Activated CD8-positive, alpha-beta T cell treated with anti-CD3 and anti-CD28 coated beads, Interleukin-2, amount 10 ng/mL, durations not matched to agents 7 days and 5 days (primary cell): ENCODE results near the gene HDGF. TPM values are rescaled to one million over a fixed set of nuclear protein-coding genes. Genes with fewer than 3 reads are reported as not detected.

Experiments used
- ATAC-seq: fragments of 150-1000 bp; cut with Tn5 transposase; one replicate; pipeline ENCODE4 v1.10.0; 2021; ENCODE audit warnings: moderate library complexity
- CTCF ChIA-PET: fragments of 350-600 bp; sonication (Branson Sonifier 250); formaldehyde crosslinking; loops from one replicate; lab custom pipeline; 2021; ENCODE audit warnings: antibody characterized with exemption; lab: Charles Lee
- POLR2A ChIA-PET: fragments of 350-600 bp; sonication (Branson Sonifier 250); formaldehyde crosslinking; loops from one replicate; lab custom pipeline; 2021; ENCODE audit warnings: antibody characterized with exemption; lab: Charles Lee
- DNase-seq: peaks from one replicate; pipeline ENCODE4 v3.0.0-alpha.2; 2020
- H3K27ac Mint-ChIP-seq: one replicate; pipeline ENCODE4 v1.8.0; 2021; ENCODE audit warnings: mild to moderate bottlenecking, mixed read lengths
- H3K27me3 Mint-ChIP-seq: one replicate; pipeline ENCODE4 v1.8.0; 2021; ENCODE audit warnings: low read depth, mixed read lengths
- H3K36me3 Mint-ChIP-seq: one replicate; pipeline ENCODE4 v1.8.0; 2021; ENCODE audit warnings: low read depth, mixed read lengths
- H3K4me1 Mint-ChIP-seq: one replicate; pipeline ENCODE4 v1.8.0; 2021; ENCODE audit warnings: low read depth, mixed read lengths
- H3K4me3 Mint-ChIP-seq: one replicate; pipeline ENCODE4 v1.8.0; 2021; ENCODE audit warnings: mild to moderate bottlenecking, mixed read lengths
- H3K9me3 Mint-ChIP-seq: one replicate; pipeline ENCODE4 v1.8.0; 2022; ENCODE audit warnings: mixed read lengths; ENCODE audit not compliant: insufficient read depth
- total RNA-seq, 2 experiments: library from RNA; stranded (reverse); gene quantifications; one replicate each; pipeline ENCODE4 v1.2.3, GENCODE V29; 2021

Gene HDGF
- total RNA-seq, 2 experiments from 2014 or later, result 261 to 264 TPM

DNA sequence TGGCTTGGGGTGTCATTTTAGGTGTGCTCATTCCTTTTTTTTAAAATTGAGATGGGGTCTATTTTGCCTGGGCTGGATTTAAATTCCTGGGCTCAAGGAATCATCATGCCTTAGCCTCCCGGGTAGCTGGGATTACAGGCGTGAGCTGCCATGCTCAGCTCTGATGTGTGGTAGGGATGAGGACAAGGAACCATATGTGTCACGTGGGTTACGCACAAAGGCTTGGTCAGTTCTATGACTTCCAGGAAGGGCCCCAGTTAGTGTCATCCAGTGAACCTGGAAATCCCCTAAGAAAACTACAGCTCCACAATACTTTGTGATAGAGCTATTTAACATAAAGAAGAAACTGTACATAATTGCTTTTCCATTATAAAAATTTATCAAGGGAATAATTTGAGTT lies 29.9 kb downstream of the HDGF start:
- no peaks in the 10 kb centered on the region for H3K9me3 Mint-ChIP-seq
- no peak overlapping the region for H3K4me3 Mint-ChIP-seq
- no peak for DNase-seq
- H3K27me3 Mint-ChIP-seq, result no peaks in the 10 kb centered on the region
- H3K27ac Mint-ChIP-seq, result no peak overlapping the region
- H3K36me3 Mint-ChIP-seq, result peaks cover 47% of the 10 kb centered on the region
- POLR2A ChIA-PET, result no interaction called here
- ATAC-seq, result no peak
- peaks cover 23% of the 10 kb centered on the region for H3K4me1 Mint-ChIP-seq
- CTCF ChIA-PET, result interaction anchor here (0.9 to 12.9 kb wide), 8 partner anchors 14 to 336 kb away, joined by 3 to 543 read pairs (median 3); partner anchors contain the start of genes CRABP2, NES and NTRK1

- no peak overlapping the region for H3K27ac Mint-ChIP-seq
- POLR2A ChIA-PET, result no interaction called here
Measured at GRCh38 chr1:156721131-156721530, 30.3 kb downstream of the HDGF start.

DNA sequence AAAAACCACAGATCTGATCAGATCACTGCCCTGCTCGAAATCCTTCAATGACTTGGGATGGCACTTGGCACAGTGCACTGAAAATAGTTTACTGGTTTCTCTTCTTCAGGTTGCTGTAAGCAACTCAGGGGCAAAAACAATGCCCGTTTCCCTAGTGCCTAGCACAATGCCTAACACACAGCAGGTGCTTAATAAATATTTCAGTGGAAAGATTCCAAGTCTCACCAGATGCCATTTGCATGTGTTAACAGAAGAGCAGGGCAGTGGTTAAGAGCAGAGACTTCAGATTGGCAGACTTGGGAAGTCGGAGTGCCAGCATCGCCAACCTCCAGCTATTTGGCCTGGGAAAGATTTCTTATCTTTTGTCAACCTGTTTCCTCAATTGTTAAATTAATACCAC lies 34.1 kb downstream of the HDGF start:
- Mint-ChIP-seq H3K27me3 (no peaks in the 10 kb centered on the region), H3K36me3 (peaks cover 31% of the 10 kb centered on the region), H3K27ac (no peak overlapping the region), H3K4me3 (no peak overlapping the region), H3K9me3 (no peaks in the 10 kb centered on the region), H3K4me1 (peaks cover 5% of the 10 kb centered on the region)
- CTCF ChIA-PET, result interaction anchor here (1.2 to 14.9 kb wide), 3 partner anchors 10 to 28 kb away, joined by 3 to 197 read pairs (median 22); partner anchors contain the start of genes CRABP2, ISG20L2 and METTL25B
- POLR2A ChIA-PET, result no interaction called here
- DNase-seq, result no peak
- ATAC-seq, result no peak

More at GRCh38 chr1:156721131-156721530, 30.3 kb downstream of the HDGF start:
- no peak for ATAC-seq
- Mint-ChIP-seq H3K4me3 (no peak overlapping the region), H3K4me1 (peaks cover 23% of the 10 kb centered on the region), H3K36me3 (peaks cover 48% of the 10 kb centered on the region), H3K27me3 (no peaks in the 10 kb centered on the region), H3K9me3 (no peaks in the 10 kb centered on the region)
- CTCF ChIA-PET, result interaction anchor here (0.9 to 12.9 kb wide), 9 partner anchors 14 to 335 kb away, joined by 3 to 543 read pairs (median 3); partner anchors contain the start of genes CRABP2 and NES
- no peak for DNase-seq

DNA sequence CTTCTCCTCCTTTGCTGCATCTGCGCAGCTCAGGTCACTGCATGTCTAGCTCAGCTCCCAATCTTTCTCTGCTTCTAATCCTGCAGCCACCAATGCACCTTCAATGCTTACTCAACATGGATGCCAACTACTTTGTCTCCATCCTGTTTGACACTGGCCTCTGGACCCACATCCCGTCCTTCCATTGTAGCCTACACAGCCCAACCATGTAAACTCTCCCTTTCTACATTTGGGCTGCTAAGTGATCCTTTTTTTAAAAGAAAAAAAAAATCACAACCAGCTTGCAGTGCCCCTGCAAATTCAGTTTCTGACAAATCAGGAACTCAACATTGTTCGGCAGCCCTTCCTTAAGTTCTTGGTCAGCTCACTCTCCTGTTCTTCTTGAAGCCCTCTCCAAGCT lies 36.6 kb downstream of the HDGF start:
- Mint-ChIP-seq H3K9me3 (no peaks in the 10 kb centered on the region), H3K27ac (no peak overlapping the region), H3K36me3 (peaks cover 13% of the 10 kb centered on the region), H3K27me3 (no peaks in the 10 kb centered on the region), H3K4me1 (no peaks in the 10 kb centered on the region), H3K4me3 (no peak overlapping the region)
- ATAC-seq (no peak), DNase-seq (no peak)
- ChIA-PET CTCF (interaction anchor here (1.3 to 14.9 kb wide), 5 partner anchors 9 to 87 kb away, joined by 3 to 197 read pairs (median 10); partner anchors contain the start of genes CRABP2, ISG20L2 and METTL25B), POLR2A (no interaction called here)

DNA sequence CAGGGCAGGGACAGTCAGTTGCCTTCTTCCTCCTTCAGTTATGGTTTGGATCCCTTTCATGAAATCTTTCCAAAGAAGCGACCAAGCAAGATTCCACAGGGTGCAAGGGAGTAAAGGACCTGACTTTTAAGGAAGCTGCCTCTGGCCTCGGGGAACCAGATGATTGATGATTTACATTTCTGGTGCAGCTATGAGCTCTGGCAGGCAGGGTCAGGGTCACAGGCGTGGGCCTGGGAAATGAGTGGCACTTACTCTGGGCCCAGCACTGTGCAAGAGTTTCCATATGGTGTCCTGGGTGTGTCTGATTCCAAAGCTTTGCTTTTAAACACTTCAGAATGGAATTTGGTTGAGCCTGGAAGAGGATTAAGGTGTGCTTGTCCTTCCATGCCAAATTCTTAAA lies 38.8 kb downstream of the HDGF start:
- Mint-ChIP-seq H3K4me1 (no peaks in the 10 kb centered on the region), H3K27ac (no peak overlapping the region), H3K9me3 (no peaks in the 10 kb centered on the region), H3K36me3 (peaks cover 11% of the 10 kb centered on the region), H3K27me3 (no peaks in the 10 kb centered on the region), H3K4me3 (no peak overlapping the region)
- DNase-seq (no peak), ATAC-seq (no peak)
- CTCF ChIA-PET, result interaction anchor here (14.9 to 17.4 kb wide), 2 partner anchors 15 to 23 kb away, joined by 197 to 311 read pairs; partner anchors contain the start of genes ISG20L2 and METTL25B
- POLR2A ChIA-PET, result interaction anchor here (1.7 kb wide), 1 partner anchor 15 kb away, joined by 4 read pairs; the partner anchor contains the start of genes ISG20L2 and METTL25B

DNA sequence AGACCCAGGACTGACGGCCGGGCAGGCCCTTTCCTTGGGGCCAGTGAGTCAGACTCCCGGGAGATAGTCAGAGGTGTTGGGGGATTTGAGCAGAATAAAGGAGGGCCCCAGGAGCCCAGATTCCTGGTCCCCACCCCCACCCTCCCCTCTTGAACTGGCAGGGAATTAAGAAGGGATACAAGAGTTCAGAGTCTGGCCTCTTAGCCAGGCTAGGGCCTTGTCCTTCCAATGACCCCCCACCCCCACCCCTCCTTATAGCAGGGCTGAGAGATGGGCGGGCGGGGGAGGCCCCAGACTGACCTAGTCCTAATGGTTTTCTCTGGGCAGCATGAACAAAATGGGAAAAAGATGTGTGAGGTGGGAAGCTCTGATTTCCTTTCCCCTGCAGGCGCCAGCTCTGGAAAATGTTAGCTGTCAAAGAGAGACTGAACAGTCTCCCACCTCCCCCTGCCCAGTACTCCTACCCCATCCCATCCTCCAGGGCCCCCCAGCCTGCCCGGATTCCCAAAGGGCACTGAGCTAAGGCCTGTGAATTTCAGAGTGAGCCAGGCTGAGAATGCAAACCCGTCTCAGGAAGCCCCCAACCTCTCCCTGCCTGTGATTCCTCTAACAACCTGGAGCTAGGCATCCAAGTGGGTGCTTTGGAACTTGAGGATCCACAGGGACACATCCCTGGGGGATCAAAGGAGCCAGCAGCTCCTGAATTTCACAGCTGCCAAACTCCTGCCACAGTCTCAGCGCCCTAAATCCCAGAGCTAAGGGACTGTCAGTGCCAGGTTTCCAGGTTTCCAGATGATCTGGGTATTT lies 40.3 kb downstream of the HDGF start:
- peaks cover 10% of the 10 kb centered on the region for H3K4me1 Mint-ChIP-seq
- CTCF ChIA-PET, result interaction anchor here (0.8 to 17.4 kb wide), 5 partner anchors 14 to 87 kb away, joined by 3 to 311 read pairs (median 6); partner anchors contain the start of genes ISG20L2 and METTL25B
- no peak for ATAC-seq
- H3K4me3 Mint-ChIP-seq, result no peak overlapping the region
- no peak overlapping the region for H3K27ac Mint-ChIP-seq
- POLR2A ChIA-PET, result interaction anchor here (1.7 kb wide), 1 partner anchor 17 kb away, joined by 4 read pairs; the partner anchor contains the start of genes ISG20L2 and METTL25B
- H3K27me3 Mint-ChIP-seq, result peaks cover 8% of the 10 kb centered on the region
- no peaks in the 10 kb centered on the region for H3K9me3 Mint-ChIP-seq
- no peak for DNase-seq
- peaks cover 4% of the 10 kb centered on the region for H3K36me3 Mint-ChIP-seq

GRCh38 chr1:156709757-156710489 lies 41.6 kb downstream of the HDGF start:
- no peaks in the 10 kb centered on the region for H3K9me3 Mint-ChIP-seq
- no peaks in the 10 kb centered on the region for H3K36me3 Mint-ChIP-seq
- ATAC-seq, result no peak
- no peak overlapping the region for H3K4me3 Mint-ChIP-seq
- ChIA-PET CTCF (interaction anchor here (14.9 to 17.4 kb wide), 2 partner anchors 18 to 20 kb away, joined by 197 to 311 read pairs; partner anchors contain the start of genes ISG20L2 and METTL25B), POLR2A (no interaction called here)
- H3K4me1 Mint-ChIP-seq, result peaks cover 21% of the 10 kb centered on the region
- peaks cover 17% of the 10 kb centered on the region for H3K27me3 Mint-ChIP-seq
- DNase-seq, result no peak
- H3K27ac Mint-ChIP-seq, result no peak overlapping the region

DNA sequence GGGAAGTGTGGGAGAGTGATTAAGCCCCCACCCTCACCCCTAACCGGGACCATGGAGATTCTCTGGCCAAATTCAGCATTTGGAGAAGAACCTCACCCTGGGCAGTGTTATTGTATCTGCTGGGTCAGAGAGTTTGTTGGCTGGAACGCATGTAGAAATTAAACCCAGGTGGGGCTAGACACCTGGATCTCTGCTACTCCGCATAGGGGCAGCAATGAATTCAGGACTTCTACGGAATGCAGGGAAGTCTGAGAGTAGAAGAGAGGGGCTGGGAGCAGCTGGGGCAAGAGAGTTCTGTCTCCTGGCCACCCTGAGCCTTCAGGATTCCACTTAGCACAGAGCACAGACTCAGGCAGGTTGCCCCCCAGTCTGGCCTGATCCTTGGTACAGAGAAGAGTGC lies 42.4 kb downstream of the HDGF start:
- H3K4me1 Mint-ChIP-seq, result peaks cover 24% of the 10 kb centered on the region
- CTCF ChIA-PET, result interaction anchor here (5.1 to 17.4 kb wide), 3 partner anchors 18 to 49 kb away, joined by 53 to 311 read pairs (median 197); partner anchors contain the start of genes ISG20L2 and METTL25B
- ATAC-seq (no peak), DNase-seq (no peak)
- no peaks in the 10 kb centered on the region for H3K9me3 Mint-ChIP-seq
- peaks cover 24% of the 10 kb centered on the region for H3K27me3 Mint-ChIP-seq
- no peak overlapping the region for H3K27ac Mint-ChIP-seq
- no peaks in the 10 kb centered on the region for H3K36me3 Mint-ChIP-seq
- H3K4me3 Mint-ChIP-seq, result no peak overlapping the region
- POLR2A ChIA-PET, result no interaction called here

- H3K36me3 Mint-ChIP-seq, result no peaks in the 10 kb centered on the region
- no peaks in the 10 kb centered on the region for H3K9me3 Mint-ChIP-seq
- CTCF ChIA-PET, result interaction anchor here (1.1 to 17.4 kb wide), 5 partner anchors 11 to 126 kb away, joined by 3 to 311 read pairs (median 53); partner anchors contain the start of genes ISG20L2 and METTL25B
- H3K27ac Mint-ChIP-seq, result no peak overlapping the region
- peaks cover 30% of the 10 kb centered on the region for H3K27me3 Mint-ChIP-seq
- no peak for DNase-seq
- H3K4me1 Mint-ChIP-seq, result peaks cover 24% of the 10 kb centered on the region
- ATAC-seq, result no peak
- POLR2A ChIA-PET, result interaction anchor here (2.4 kb wide), 1 partner anchor 18 kb away, joined by 9 read pairs; no protein-coding TSS in a partner anchor
- no peak overlapping the region for H3K4me3 Mint-ChIP-seq
Measured at GRCh38 chr1:156708218-156708661, 43.2 kb downstream of the HDGF start.

- ATAC-seq (no peak), DNase-seq (no peak)
- H3K36me3 Mint-ChIP-seq, result no peaks in the 10 kb centered on the region
- CTCF ChIA-PET, result interaction anchor here (0.7 to 17.4 kb wide), 15 partner anchors 10 to 322 kb away, joined by 3 to 311 read pairs (median 15); partner anchors contain the start of genes HAPLN2, INSRR, ISG20L2 and METTL25B
- POLR2A ChIA-PET, result interaction anchor here (1.1 to 2.4 kb wide), 3 partner anchors 18 to 31 kb away, joined by 3 to 9 read pairs (median 5); no protein-coding TSS in a partner anchor
- H3K27me3 Mint-ChIP-seq, result peaks cover 33% of the 10 kb centered on the region
- H3K9me3 Mint-ChIP-seq, result no peaks in the 10 kb centered on the region
- no peak overlapping the region for H3K27ac Mint-ChIP-seq
- H3K4me3 Mint-ChIP-seq, result no peak overlapping the region
- peaks cover 24% of the 10 kb centered on the region for H3K4me1 Mint-ChIP-seq
Measured at GRCh38 chr1:156707417-156708217, 43.9 kb downstream of the HDGF start.
